ENCODE data around the gene PARD3B.

- no peak for TF ChIP-seq CTCF (IDR thresholded peaks at IDR 0.05; ENCODE audit: insufficient read depth, low read length)
- TF ChIP-seq GABPA (IDR thresholded peaks at IDR 0.05; ENCODE audit: low read depth) = no peak
- TF ChIP-seq POLR2AphosphoS5 (IDR thresholded peaks at IDR 0.05; ENCODE audit: low read depth) = no peak
These were observed 648.6 kb downstream of the PARD3B start for GRCh38 chr2:205193836-205194228.
